IMR-90 (cell line): ENCODE measurements around the gene ADAMTS17. TPM values are rescaled to one million over a fixed set of nuclear protein-coding genes. Genes with fewer than 3 reads are reported as not detected.

Experiments
- ATAC-seq: fragments of 200-7000 bp; cut with Tn5 transposase; 2 replicates; pipeline ENCODE4 v1.9.1; 2020; ENCODE audit warnings: low read depth, mild to moderate bottlenecking, moderate library complexity
- BruUV-seq: library from RNA; stranded (reverse); fragments of 400-500 nt; replicated peaks from 2 replicates; lab custom pipeline; 2021; lab: Mats Ljungman, UMichigan
- CTCF ChIA-PET: fragments of 300-600 bp; formaldehyde crosslinking; extraction: SDS; loops from one replicate; lab custom pipeline; 2021; ENCODE audit warnings: antibody characterized with exemption; lab: Yijun Ruan, JAX
- POLR2A ChIA-PET: fragments of 300-600 bp; sonication (Branson Sonifier 250); formaldehyde crosslinking; loops from one replicate; lab custom pipeline; 2022; ENCODE audit warnings: antibody characterized with exemption; ENCODE audit not compliant: unreplicated experiment; lab: Charles Lee
- DNase-seq: peaks from one replicate; pipeline ENCODE4 v3.0.0; 2013
- H2AFZ ChIP-seq: replicated peaks from 2 replicates; pipeline ENCODE3; 2013; ENCODE audit warnings: low read length, mild to moderate bottlenecking; ENCODE audit not compliant: poor library complexity
- H2AK5ac ChIP-seq: 2 replicates; pipeline ENCODE4 v1.6.1; 2013; ENCODE audit warnings: low read depth, low read length, inconsistent platforms
- H2AK9ac ChIP-seq: replicated peaks from 2 replicates; pipeline ENCODE3; 2013; ENCODE audit warnings: mild to moderate bottlenecking, low read depth, low read length, moderate library complexity; ENCODE audit not compliant: poor library complexity
- H2BK120ac ChIP-seq: 2 replicates; pipeline ENCODE4 v1.6.1; 2013; ENCODE audit warnings: low read depth, low read length, inconsistent platforms
- H2BK15ac ChIP-seq: 3 replicates; pipeline ENCODE4 v1.6.1; 2013; ENCODE audit warnings: low read depth, low read length, inconsistent platforms
- H2BK20ac ChIP-seq: 2 replicates; pipeline ENCODE4 v1.6.1; 2013; ENCODE audit warnings: low read depth, mild to moderate bottlenecking, inconsistent platforms, low read length, moderate library complexity
- H2BK5ac ChIP-seq: 2 replicates; pipeline ENCODE4 v1.6.1; 2013; ENCODE audit warnings: mild to moderate bottlenecking, low read depth, low read length, inconsistent platforms; ENCODE audit not compliant: poor library complexity, severe bottlenecking
- H3K14ac ChIP-seq: replicated peaks from 2 replicates; pipeline ENCODE4 v1.6.1; 2013; ENCODE audit warnings: low read depth, low read length, inconsistent platforms
- H3K18ac ChIP-seq: 2 replicates; pipeline ENCODE4 v1.6.1; 2013; ENCODE audit warnings: low read depth, low read length, control low read depth
- H3K23ac ChIP-seq: 2 replicates; pipeline ENCODE4 v1.6.1; 2013; ENCODE audit warnings: low read depth, low read length, inconsistent platforms
- H3K27ac ChIP-seq: 2 replicates; pipeline ENCODE4 v1.5.1; 2013; ENCODE audit warnings: mild to moderate bottlenecking, control low read depth, low read length; ENCODE audit not compliant: insufficient read depth
- H3K27me3 ChIP-seq: 2 replicates; pipeline ENCODE4 v1.6.1; 2013; ENCODE audit warnings: low read length; ENCODE audit not compliant: control insufficient read depth, insufficient read depth
- H3K36me3 ChIP-seq: 2 replicates; pipeline ENCODE4 v1.6.1; 2013; ENCODE audit warnings: low read length, mixed read lengths; ENCODE audit not compliant: control insufficient read depth, insufficient read depth
- H3K4ac ChIP-seq: 2 replicates; pipeline ENCODE4 v1.6.1; 2013; ENCODE audit warnings: low read depth, low read length, inconsistent platforms
- H3K4me1 ChIP-seq: 2 replicates; pipeline ENCODE4 v1.6.1; 2013; ENCODE audit warnings: low read length, mixed read lengths; ENCODE audit not compliant: control insufficient read depth, insufficient read depth
- H3K4me2 ChIP-seq: 2 replicates; pipeline ENCODE4 v1.6.1; 2013; ENCODE audit warnings: low read depth, mild to moderate bottlenecking, control low read depth, low read length, moderate library complexity
- H3K4me3 ChIP-seq: 2 replicates; pipeline ENCODE4 v1.5.1; 2013; ENCODE audit warnings: low read depth, mild to moderate bottlenecking, control low read depth, low read length, moderate library complexity; ENCODE audit not compliant: insufficient read depth
- H3K56ac ChIP-seq: 2 replicates; pipeline ENCODE4 v1.6.1; 2013; ENCODE audit warnings: low read length, inconsistent platforms; ENCODE audit not compliant: insufficient read depth; ENCODE audit errors: extremely low read depth
- H3K79me1 ChIP-seq, 2 experiments: 2 replicates each; pipeline ENCODE4 v1.6.1; 2013; ENCODE audit warnings: low read length in 2 of 2, inconsistent platforms in 1 of 2, low read depth in 1 of 2
- H3K9ac ChIP-seq: 2 replicates; pipeline ENCODE4 v1.6.1; 2013; ENCODE audit warnings: low read depth, low read length, control low read depth
- H3K9me1 ChIP-seq: 2 replicates; pipeline ENCODE4 v1.6.1; 2013; ENCODE audit warnings: low read length, inconsistent platforms; ENCODE audit not compliant: insufficient read depth
- H3K9me3 ChIP-seq: 2 replicates; pipeline ENCODE4 v1.6.1; 2013; ENCODE audit warnings: low read length; ENCODE audit not compliant: control insufficient read depth, insufficient read depth
- H4K20me1 ChIP-seq: 2 replicates; pipeline ENCODE4 v1.6.1; 2013; ENCODE audit warnings: low read length, inconsistent platforms; ENCODE audit not compliant: insufficient read depth
- H4K5ac ChIP-seq: 2 replicates; pipeline ENCODE4 v1.6.1; 2013; ENCODE audit warnings: mild to moderate bottlenecking, low read depth, low read length, control low read depth
- H4K8ac ChIP-seq, 2 experiments: 2 replicates each; pipeline ENCODE4 v1.6.1; 2013; ENCODE audit warnings: low read depth in 2 of 2, low read length in 2 of 2, control low read depth in 1 of 2, inconsistent platforms in 1 of 2
- H4K91ac ChIP-seq: 2 replicates; pipeline ENCODE4 v1.6.1; 2013; ENCODE audit warnings: low read depth, low read length, inconsistent platforms; ENCODE audit not compliant: insufficient read depth
- CEBPB ChIP-seq: IDR thresholded peaks from 2 replicates; pipeline ENCODE4 v1.6.1; 2012; ENCODE audit warnings: low read depth, low read length, improper control_type of control experiment
- CHD1 ChIP-seq: IDR thresholded peaks from 2 replicates; pipeline ENCODE4 v1.6.1; 2012; ENCODE audit warnings: low read depth, low read length, improper control_type of control experiment
- MAFK ChIP-seq: IDR thresholded peaks from 2 replicates; pipeline ENCODE4 v1.6.1; 2012; ENCODE audit warnings: low read depth, low read length, improper control_type of control experiment
- MAZ ChIP-seq: IDR thresholded peaks from 2 replicates; pipeline ENCODE4 v1.6.1; 2012; ENCODE audit warnings: low read depth, mild to moderate bottlenecking, low read length, improper control_type of control experiment, moderate library complexity, borderline replicate concordance
- MXI1 ChIP-seq: IDR thresholded peaks from 2 replicates; pipeline ENCODE4 v1.6.1; 2012; ENCODE audit warnings: low read depth, mild to moderate bottlenecking, low read length, moderate library complexity, borderline replicate concordance
- NFE2L2 ChIP-seq: fragments of 150-350 bp; IDR thresholded peaks from 2 replicates; pipeline ENCODE4 v1.6.1; 2016; ENCODE audit warnings: low read depth, mild to moderate bottlenecking, low read length
- POLR2A ChIP-seq: IDR thresholded peaks from 2 replicates; pipeline ENCODE4 v1.6.1; 2012; ENCODE audit warnings: mild to moderate bottlenecking, low read depth, low read length
- RAD21 ChIP-seq: IDR thresholded peaks from 2 replicates; pipeline ENCODE4 v1.6.1; 2012; ENCODE audit warnings: low read length, improper control_type of control experiment
- RCOR1 ChIP-seq: IDR thresholded peaks from 2 replicates; pipeline ENCODE4 v1.6.1; 2012; ENCODE audit warnings: mild to moderate bottlenecking, low read length, improper control_type of control experiment; ENCODE audit not compliant: insufficient replicate concordance
- SMC3 ChIP-seq: fragments of 150-350 bp; IDR thresholded peaks from 2 replicates; pipeline ENCODE4 v1.6.1; 2016; ENCODE audit warnings: low read depth, mild to moderate bottlenecking, antibody characterized with exemption, low read length, moderate library complexity
- WGBS, 2 experiments: methylation state at CpG; one replicate each; pipeline versions ENCODE4 v1.1.5 to v1.1.7; 2013; ENCODE audit warnings: missing lambda C conversion rate in 2 of 2; ENCODE audit not compliant: insufficient read length in 1 of 2; ENCODE audit errors: extremely low coverage in 2 of 2; 5-methylcytosine and 5-hydroxymethylcytosine counted together
- dilution Hi-C: fragments of 300-500 bp; cut with HindIII; formaldehyde crosslinking; loops from one replicate; pipeline ENCODE4 v1.14.3; 2018; ENCODE audit warnings: low sequenced_read_pairs; ENCODE audit not compliant: unreplicated experiment
- in situ Hi-C: fragments of 300-500 bp; cut with MboI; formaldehyde crosslinking; loops from 3 replicates; pipeline ENCODE4 v1.14.3; 2019; ENCODE audit warnings: low sequenced_read_pairs, inconsistent platforms, mixed read lengths
- intact Hi-C: fragments of 100-400 bp; cut with micrococcal nuclease; formaldehyde crosslinking; loops from 2 replicates; pipeline ENCODE4 v1.10.0; 2022
- polyA plus RNA-seq, 3 experiments: library from polyadenylated mRNA; depleted of rRNA; stranded (reverse); fragments of >200 nt; gene quantifications; 2 replicates each; pipeline ENCODE4 v1.2.3, GENCODE V29; 2012; ENCODE audit warnings: low replicate concordance in 1 of 3
- total RNA-seq: library from RNA; depleted of rRNA; stranded (reverse); fragments of >200 nt; gene quantifications from 2 replicates; pipeline ENCODE4 v1.2.3, GENCODE V29; 2012
- TF ChIP-seq, protein P1 (sequence below): fragments of 150-350 bp; IDR thresholded peaks from 2 replicates; pipeline ENCODE4 v1.6.1; 2016; ENCODE audit warnings: low read depth, mild to moderate bottlenecking, low read length, moderate library complexity, borderline replicate concordance
- TF ChIP-seq, protein P2 (sequence below): fragments of 150-350 bp; IDR thresholded peaks from 2 replicates; pipeline ENCODE4 v1.6.1; 2017; ENCODE audit warnings: mild to moderate bottlenecking, antibody characterized with exemption, low read length, low read depth

ADAMTS17 gene
- total and polyA plus RNA-seq, 2 of the 4 experiments (the other 2 are of a cell fraction): 0.03 TPM; not detected in 1

DNA sequence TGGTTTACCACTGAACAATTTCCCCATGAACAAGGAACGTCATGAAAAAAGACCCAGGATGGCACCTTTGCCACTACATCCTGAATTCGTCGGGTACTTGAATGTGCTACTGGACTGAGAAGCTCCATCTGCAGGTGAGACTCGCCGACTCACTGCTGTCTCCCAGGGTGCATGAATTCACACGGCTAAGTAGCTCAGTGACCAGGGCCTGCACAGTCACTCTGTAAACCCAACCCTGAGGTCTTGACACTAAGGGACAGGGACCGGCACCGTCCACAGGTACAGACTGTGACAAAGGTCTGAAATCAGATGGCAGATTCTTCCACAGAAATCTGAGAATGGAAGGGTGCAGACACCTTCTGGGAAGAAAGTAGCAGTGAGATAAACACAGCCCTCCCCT is 187.4 kb downstream of the ADAMTS17 start:
- in situ Hi-C loops: no loop called here
- H3K23ac ChIP-seq: no peak overlapping the region
- no peak overlapping the region for H3K56ac ChIP-seq
- ATAC-seq (no peak), DNase-seq (no peak)
- H2AFZ ChIP-seq: no peak overlapping the region
- no peak overlapping the region for H3K4me2 ChIP-seq
- TF ChIP-seq, protein P1, sequence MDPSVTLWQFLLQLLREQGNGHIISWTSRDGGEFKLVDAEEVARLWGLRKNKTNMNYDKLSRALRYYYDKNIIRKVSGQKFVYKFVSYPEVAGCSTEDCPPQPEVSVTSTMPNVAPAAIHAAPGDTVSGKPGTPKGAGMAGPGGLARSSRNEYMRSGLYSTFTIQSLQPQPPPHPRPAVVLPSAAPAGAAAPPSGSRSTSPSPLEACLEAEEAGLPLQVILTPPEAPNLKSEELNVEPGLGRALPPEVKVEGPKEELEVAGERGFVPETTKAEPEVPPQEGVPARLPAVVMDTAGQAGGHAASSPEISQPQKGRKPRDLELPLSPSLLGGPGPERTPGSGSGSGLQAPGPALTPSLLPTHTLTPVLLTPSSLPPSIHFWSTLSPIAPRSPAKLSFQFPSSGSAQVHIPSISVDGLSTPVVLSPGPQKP: no peak
- TF ChIP-seq MAZ: no peak
- TF ChIP-seq, protein P2, sequence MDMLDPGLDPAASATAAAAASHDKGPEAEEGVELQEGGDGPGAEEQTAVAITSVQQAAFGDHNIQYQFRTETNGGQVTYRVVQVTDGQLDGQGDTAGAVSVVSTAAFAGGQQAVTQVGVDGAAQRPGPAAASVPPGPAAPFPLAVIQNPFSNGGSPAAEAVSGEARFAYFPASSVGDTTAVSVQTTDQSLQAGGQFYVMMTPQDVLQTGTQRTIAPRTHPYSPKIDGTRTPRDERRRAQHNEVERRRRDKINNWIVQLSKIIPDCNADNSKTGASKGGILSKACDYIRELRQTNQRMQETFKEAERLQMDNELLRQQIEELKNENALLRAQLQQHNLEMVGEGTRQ: no peak
- TF ChIP-seq RCOR1: no peak
- TF ChIP-seq CHD1: no peak
- no peak for TF ChIP-seq RAD21
- no peak for TF ChIP-seq MXI1
- no peak for TF ChIP-seq SMC3
- TF ChIP-seq NFE2L2: no peak
- no peak for TF ChIP-seq MAFK
- TF ChIP-seq POLR2A: no peak
- no peak for TF ChIP-seq CEBPB
- no peak overlapping the region for H3K9ac ChIP-seq
- POLR2A ChIA-PET: no interaction called here
- dilution Hi-C loops: no loop called here
- no peaks in the 10 kb centered on the region for H3K27me3 ChIP-seq
- no peaks in the 10 kb centered on the region for H3K4me1 ChIP-seq
- H2BK120ac ChIP-seq: no peak overlapping the region
- H2BK5ac ChIP-seq: no peak overlapping the region
- no peak overlapping the region for H3K4ac ChIP-seq
- no peaks in the 10 kb centered on the region for H3K79me1 ChIP-seq
- no peaks in the 10 kb centered on the region for H3K36me3 ChIP-seq
- BruUV-seq: no TSS peak
- no peaks in the 10 kb centered on the region for H4K20me1 ChIP-seq
- no peak overlapping the region for H3K14ac ChIP-seq
- no peak overlapping the region for H3K27ac ChIP-seq
- CTCF ChIA-PET: no interaction called here
- no peak overlapping the region for H2AK5ac ChIP-seq
- no peak overlapping the region for H4K91ac ChIP-seq
- intact Hi-C loops: no loop called here
- no peak overlapping the region for H3K4me3 ChIP-seq
- H3K9me1 ChIP-seq: no peaks in the 10 kb centered on the region
- H3K9me3 ChIP-seq: peaks cover 16% of the 10 kb centered on the region
- no peak overlapping the region for H2AK9ac ChIP-seq
- WGBS, 2 experiments: 59% methylated on average over 3 of the region's 8 CpGs; no CpG with 5 or more reads in 1 of the 2 experiments
- no peak overlapping the region for H4K5ac ChIP-seq
- H2BK15ac ChIP-seq: no peak overlapping the region
- H2BK20ac ChIP-seq: no peak overlapping the region
- H4K8ac ChIP-seq: no peak overlapping the region
- no peak overlapping the region for H3K18ac ChIP-seq
